Measurements from ENCODE around the gene GRIK4. TPM values are rescaled to one million over a fixed set of nuclear protein-coding genes. Genes with fewer than 3 reads are reported as not detected.

Gene GRIK4
- total and polyA plus RNA-seq, 2 donors (not counting 1 experiment from before 2014, with no cell fraction given): 0.12 to 0.27 TPM

DNA sequence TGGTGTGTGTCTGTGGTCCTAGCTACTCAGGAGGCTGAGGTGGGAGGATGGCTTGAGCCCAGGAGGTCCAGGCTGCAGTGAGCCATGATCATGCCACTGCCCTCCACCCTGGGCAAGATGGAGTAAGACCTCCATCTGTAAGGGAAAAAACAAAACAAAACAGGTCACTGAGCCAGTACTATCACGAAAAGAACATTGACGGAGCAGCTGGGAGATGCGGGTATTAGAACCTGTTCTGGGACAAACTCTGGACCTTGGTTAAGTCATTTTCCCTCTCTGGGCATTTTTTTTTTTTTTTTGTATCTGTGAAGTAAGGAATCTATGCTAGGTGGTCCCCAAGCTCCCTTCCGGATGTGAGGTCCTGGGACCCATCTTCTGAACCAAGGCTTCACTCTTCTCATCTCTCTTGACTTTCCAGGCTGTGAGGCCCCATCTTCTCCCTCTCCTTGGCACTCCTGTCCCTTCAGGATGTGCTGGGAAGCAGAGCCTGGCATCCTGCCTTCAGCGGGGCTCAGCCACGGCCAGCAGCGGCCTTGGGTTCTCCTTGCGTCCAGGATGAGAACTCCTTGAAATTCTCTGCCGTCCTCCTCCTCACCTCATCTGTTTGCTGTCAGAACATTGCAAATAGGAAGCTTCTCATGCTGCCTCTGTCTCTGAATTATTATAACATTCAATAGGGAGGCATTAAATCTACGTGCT lies 130.8 kb downstream of the GRIK4 start:
- peaks cover 26% of the 10 kb centered on the region for H3K27me3 Mint-ChIP-seq
- H4K20me1 ChIP-seq (ENCODE audit: control insufficient read depth, insufficient read depth, low read length, poor library complexity, severe bottlenecking): no peaks in the 10 kb centered on the region
- peaks cover 0 to 3% (median 0%) of the 10 kb centered on the region in 4 experiments for H3K27me3 ChIP-seq (replicated peaks in 1 of 4; ENCODE audit: control extremely low read depth in 1 of 4, control insufficient read depth in 3 of 4, insufficient read depth in 4 of 4, low read length in 3 of 4)
- no peak overlapping the region for H2AFZ ChIP-seq (ENCODE audit: insufficient read depth, low read depth, low read length, poor library complexity, severe bottlenecking)
- H3K9me3 ChIP-seq (ENCODE audit: control extremely low read depth in 1 of 3, control insufficient read depth in 2 of 3, insufficient read depth in 1 of 3, low read length in 2 of 3): no peaks in the 10 kb centered on the region
- ATAC-seq (ENCODE audit: low read depth): no peak
- WGBS (ENCODE audit: insufficient coverage): 97% methylated on average over 9 of the region's 10 CpGs
- POLR2A ChIA-PET: no interaction called here
- CTCF ChIA-PET: no interaction called here
- H3K9me3 Mint-ChIP-seq (ENCODE audit: insufficient read depth): no peaks in the 10 kb centered on the region
- H3K4me2 ChIP-seq (replicated peaks; ENCODE audit: low read depth, low read length, poor library complexity, severe bottlenecking): no peak overlapping the region
- no peak overlapping the region for H3K4me3 Mint-ChIP-seq
- TF ChIP-seq, protein P1, sequence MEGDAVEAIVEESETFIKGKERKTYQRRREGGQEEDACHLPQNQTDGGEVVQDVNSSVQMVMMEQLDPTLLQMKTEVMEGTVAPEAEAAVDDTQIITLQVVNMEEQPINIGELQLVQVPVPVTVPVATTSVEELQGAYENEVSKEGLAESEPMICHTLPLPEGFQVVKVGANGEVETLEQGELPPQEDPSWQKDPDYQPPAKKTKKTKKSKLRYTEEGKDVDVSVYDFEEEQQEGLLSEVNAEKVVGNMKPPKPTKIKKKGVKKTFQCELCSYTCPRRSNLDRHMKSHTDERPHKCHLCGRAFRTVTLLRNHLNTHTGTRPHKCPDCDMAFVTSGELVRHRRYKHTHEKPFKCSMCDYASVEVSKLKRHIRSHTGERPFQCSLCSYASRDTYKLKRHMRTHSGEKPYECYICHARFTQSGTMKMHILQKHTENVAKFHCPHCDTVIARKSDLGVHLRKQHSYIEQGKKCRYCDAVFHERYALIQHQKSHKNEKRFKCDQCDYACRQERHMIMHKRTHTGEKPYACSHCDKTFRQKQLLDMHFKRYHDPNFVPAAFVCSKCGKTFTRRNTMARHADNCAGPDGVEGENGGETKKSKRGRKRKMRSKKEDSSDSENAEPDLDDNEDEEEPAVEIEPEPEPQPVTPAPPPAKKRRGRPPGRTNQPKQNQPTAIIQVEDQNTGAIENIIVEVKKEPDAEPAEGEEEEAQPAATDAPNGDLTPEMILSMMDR (IDR thresholded peaks at IDR 0.05): no peak
- no peak for TF ChIP-seq EZH2 (IDR thresholded peaks at IDR 0.05; ENCODE audit: borderline replicate concordance, insufficient read depth, low read depth, low read length, poor library complexity, severe bottlenecking)
- no peak overlapping the region for H3K4me3 ChIP-seq (ENCODE audit: control extremely low read depth in 1 of 5, extremely low read depth in 1 of 5, insufficient read depth in 1 of 5, low read depth in 2 of 5, low read length in 4 of 5)
- no peak overlapping the region for H3K27ac Mint-ChIP-seq
- no peaks in the 10 kb centered on the region for H3K79me2 ChIP-seq (ENCODE audit: control insufficient read depth, insufficient read depth, low read length)
- no peak for DNase-seq
- no peak overlapping the region for H3K27ac ChIP-seq (ENCODE audit: low read length in 2 of 2)
- H3K4me1 Mint-ChIP-seq: no peaks in the 10 kb centered on the region
- no peaks in the 10 kb centered on the region for H3K36me3 ChIP-seq (replicated peaks in 1 of 2; ENCODE audit: control extremely low read depth in 1 of 2, control insufficient read depth in 1 of 2, extremely low read depth in 1 of 2, insufficient read depth in 2 of 2, low read length in 1 of 2)
- H3K4me1 ChIP-seq (ENCODE audit: control insufficient read depth in 2 of 2, insufficient read depth in 2 of 2, low read length in 2 of 2): no peaks in the 10 kb centered on the region
- intact Hi-C loops (cut with micrococcal nuclease): no loop called here
- no peak overlapping the region for H3K9ac ChIP-seq (ENCODE audit: low read length)

DNA sequence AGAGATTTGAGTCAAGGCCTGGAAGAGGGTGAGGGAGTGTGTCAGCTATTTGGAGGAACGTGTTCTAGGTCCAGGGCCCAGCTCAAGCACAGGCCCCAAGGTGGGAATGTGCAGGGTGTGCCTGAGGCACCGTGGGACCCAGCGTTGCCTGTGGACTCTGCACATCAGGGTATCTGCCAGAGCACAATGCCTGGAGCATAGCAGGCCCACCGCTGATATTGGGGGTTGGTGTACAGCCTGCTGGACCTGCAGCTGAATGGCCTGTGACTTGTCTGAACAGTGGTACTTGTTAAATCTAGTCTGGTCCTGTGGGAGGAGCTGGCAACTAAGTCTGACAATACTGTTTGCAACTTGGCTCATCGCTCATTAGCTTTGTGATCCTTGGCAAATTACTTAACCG lies 131.7 kb downstream of the GRIK4 start:
- Mint-ChIP-seq H3K4me3 (no peak overlapping the region), H3K27ac (no peak overlapping the region), H3K4me1 (no peaks in the 10 kb centered on the region), H3K9me3 (ENCODE audit: insufficient read depth) (no peaks in the 10 kb centered on the region), H3K27me3 (peaks cover 26% of the 10 kb centered on the region)
- Histone ChIP-seq H3K27ac (ENCODE audit: low read length in 2 of 2) (no peak overlapping the region), H3K36me3 (replicated peaks in 1 of 2; ENCODE audit: control extremely low read depth in 1 of 2, control insufficient read depth in 1 of 2, extremely low read depth in 1 of 2, insufficient read depth in 2 of 2, low read length in 1 of 2) (no peaks in the 10 kb centered on the region), H2AFZ (ENCODE audit: insufficient read depth, low read depth, low read length, poor library complexity, severe bottlenecking) (no peak overlapping the region), H3K9ac (ENCODE audit: low read length) (no peak overlapping the region), H3K9me3 (ENCODE audit: control extremely low read depth in 1 of 3, control insufficient read depth in 2 of 3, insufficient read depth in 1 of 3, low read length in 2 of 3) (no peaks in the 10 kb centered on the region), H4K20me1 (ENCODE audit: control insufficient read depth, insufficient read depth, low read length, poor library complexity, severe bottlenecking) (no peaks in the 10 kb centered on the region), H3K4me1 (ENCODE audit: control insufficient read depth in 2 of 2, insufficient read depth in 2 of 2, low read length in 2 of 2) (no peaks in the 10 kb centered on the region), H3K4me3 (ENCODE audit: control extremely low read depth in 1 of 5, extremely low read depth in 1 of 5, insufficient read depth in 1 of 5, low read depth in 2 of 5, low read length in 4 of 5) (no peak overlapping the region), H3K4me2 (replicated peaks; ENCODE audit: low read depth, low read length, poor library complexity, severe bottlenecking) (no peak overlapping the region), H3K27me3 (replicated peaks in 1 of 4; ENCODE audit: control extremely low read depth in 1 of 4, control insufficient read depth in 3 of 4, insufficient read depth in 4 of 4, low read length in 3 of 4) (peaks cover 0 to 3% (median 0%) of the 10 kb centered on the region in 4 experiments), H3K79me2 (ENCODE audit: control insufficient read depth, insufficient read depth, low read length) (no peaks in the 10 kb centered on the region)
- CTCF ChIA-PET: no interaction called here
- POLR2A ChIA-PET: no interaction called here
- TF ChIP-seq EZH2 (IDR thresholded peaks at IDR 0.05; ENCODE audit: borderline replicate concordance, insufficient read depth, low read depth, low read length, poor library complexity, severe bottlenecking): no peak
- TF ChIP-seq, protein P1 (IDR thresholded peaks at IDR 0.05): no peak
- DNase-seq (no peak), ATAC-seq (ENCODE audit: low read depth) (no peak)
- 92% methylated on average over 6 of the region's 6 CpGs for WGBS (ENCODE audit: insufficient coverage)
- intact Hi-C loops (cut with micrococcal nuclease): no loop called here
